ENCODE results near the gene CUEDC1.

The CUEDC1 gene

DNA sequence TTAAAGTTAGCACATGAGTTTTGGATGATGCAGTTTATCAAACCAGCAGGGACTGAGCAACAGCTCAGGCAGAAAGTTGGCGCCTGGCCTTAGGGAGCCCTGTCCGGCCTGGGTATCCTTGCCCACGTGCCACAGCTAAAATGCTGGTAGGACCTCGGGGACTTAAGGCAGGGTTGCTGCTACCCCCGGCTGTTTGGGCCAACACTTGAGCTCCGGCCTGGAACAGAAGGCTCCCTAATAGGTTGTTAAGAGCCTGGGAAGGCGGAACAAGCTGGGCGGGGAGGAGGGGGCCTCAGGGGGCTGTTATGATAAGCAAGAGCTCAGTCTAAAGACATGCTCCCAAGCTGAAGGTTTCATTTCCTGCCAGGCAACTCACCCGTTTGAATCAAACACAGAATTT lies 39.7 kb downstream of the CUEDC1 start:
- Histone ChIP-seq H3K4me3 (replicated peaks; ENCODE audit: insufficient read depth, low read length) (no peak overlapping the region), H3K27me3 (ENCODE audit: insufficient read depth, poor library complexity, severe bottlenecking) (no peaks in the 10 kb centered on the region), H3K27ac (replicated peaks) (no peak overlapping the region)
- no peak for TF ChIP-seq SPI1 (IDR thresholded peaks at IDR 0.05; ENCODE audit: borderline replicate concordance, low read depth)
- TF ChIP-seq, protein P1, sequence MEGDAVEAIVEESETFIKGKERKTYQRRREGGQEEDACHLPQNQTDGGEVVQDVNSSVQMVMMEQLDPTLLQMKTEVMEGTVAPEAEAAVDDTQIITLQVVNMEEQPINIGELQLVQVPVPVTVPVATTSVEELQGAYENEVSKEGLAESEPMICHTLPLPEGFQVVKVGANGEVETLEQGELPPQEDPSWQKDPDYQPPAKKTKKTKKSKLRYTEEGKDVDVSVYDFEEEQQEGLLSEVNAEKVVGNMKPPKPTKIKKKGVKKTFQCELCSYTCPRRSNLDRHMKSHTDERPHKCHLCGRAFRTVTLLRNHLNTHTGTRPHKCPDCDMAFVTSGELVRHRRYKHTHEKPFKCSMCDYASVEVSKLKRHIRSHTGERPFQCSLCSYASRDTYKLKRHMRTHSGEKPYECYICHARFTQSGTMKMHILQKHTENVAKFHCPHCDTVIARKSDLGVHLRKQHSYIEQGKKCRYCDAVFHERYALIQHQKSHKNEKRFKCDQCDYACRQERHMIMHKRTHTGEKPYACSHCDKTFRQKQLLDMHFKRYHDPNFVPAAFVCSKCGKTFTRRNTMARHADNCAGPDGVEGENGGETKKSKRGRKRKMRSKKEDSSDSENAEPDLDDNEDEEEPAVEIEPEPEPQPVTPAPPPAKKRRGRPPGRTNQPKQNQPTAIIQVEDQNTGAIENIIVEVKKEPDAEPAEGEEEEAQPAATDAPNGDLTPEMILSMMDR (IDR thresholded peaks at IDR 0.05; ENCODE audit: insufficient read depth, low read length), result no peak
- TF ChIP-seq, protein P2, sequence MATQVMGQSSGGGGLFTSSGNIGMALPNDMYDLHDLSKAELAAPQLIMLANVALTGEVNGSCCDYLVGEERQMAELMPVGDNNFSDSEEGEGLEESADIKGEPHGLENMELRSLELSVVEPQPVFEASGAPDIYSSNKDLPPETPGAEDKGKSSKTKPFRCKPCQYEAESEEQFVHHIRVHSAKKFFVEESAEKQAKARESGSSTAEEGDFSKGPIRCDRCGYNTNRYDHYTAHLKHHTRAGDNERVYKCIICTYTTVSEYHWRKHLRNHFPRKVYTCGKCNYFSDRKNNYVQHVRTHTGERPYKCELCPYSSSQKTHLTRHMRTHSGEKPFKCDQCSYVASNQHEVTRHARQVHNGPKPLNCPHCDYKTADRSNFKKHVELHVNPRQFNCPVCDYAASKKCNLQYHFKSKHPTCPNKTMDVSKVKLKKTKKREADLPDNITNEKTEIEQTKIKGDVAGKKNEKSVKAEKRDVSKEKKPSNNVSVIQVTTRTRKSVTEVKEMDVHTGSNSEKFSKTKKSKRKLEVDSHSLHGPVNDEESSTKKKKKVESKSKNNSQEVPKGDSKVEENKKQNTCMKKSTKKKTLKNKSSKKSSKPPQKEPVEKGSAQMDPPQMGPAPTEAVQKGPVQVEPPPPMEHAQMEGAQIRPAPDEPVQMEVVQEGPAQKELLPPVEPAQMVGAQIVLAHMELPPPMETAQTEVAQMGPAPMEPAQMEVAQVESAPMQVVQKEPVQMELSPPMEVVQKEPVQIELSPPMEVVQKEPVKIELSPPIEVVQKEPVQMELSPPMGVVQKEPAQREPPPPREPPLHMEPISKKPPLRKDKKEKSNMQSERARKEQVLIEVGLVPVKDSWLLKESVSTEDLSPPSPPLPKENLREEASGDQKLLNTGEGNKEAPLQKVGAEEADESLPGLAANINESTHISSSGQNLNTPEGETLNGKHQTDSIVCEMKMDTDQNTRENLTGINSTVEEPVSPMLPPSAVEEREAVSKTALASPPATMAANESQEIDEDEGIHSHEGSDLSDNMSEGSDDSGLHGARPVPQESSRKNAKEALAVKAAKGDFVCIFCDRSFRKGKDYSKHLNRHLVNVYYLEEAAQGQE (IDR thresholded peaks at IDR 0.05; ENCODE audit: insufficient replicate concordance, low read depth), result no peak
- no peak for TF ChIP-seq GABPA (IDR thresholded peaks at IDR 0.05; ENCODE audit: low read depth)
- no peak for TF ChIP-seq POLR2AphosphoS5 (IDR thresholded peaks at IDR 0.05; ENCODE audit: low read depth)
- DNase-seq (ENCODE audit: low read depth in 1 of 2, low spot score in 1 of 2), result no peak

DNA sequence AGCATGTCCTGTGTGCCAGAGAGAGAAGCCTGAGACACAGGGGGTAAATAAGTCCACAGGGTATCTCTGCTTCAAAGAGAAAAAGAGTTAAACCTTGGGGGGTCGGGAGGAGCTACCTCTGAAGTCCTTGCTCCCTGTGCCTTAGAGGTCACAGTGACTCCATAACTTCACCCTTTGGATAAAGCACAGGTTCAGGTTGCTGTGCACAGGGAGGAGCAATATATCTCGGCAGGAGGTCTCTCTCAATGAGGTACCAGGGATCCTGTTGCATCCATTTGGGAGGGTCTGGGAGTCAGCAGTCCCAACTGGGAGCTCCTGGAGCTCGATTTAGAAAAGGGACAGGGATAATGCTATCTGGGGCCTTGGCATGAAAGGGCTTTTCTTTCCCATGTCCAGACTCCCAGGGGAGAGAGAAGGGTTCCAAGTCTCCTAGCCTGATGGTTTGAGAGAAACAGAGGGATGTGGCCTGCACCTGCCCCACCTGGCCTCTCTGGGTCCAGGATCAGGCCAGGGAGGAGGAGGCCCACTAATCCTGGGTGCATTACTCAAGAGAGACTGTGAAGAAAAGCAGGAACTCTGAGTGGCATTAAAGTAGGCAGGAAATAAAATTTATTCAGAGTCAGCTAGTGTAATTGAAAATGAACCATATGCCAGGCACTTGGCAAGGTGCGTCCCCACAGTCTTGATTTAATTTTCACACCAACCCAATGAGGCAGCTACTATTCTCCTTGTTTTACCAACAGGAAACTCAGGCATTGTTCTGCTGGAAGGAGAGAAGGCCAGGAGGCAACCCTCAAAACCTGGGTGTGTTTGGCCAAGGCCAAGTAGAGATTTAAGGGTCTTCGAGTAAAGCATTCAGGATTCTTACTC lies 40.7 kb downstream of the CUEDC1 start:
- Histone ChIP-seq H3K27ac (replicated peaks) (no peak overlapping the region), H3K27me3 (ENCODE audit: insufficient read depth, poor library complexity, severe bottlenecking) (no peaks in the 10 kb centered on the region), H3K4me3 (replicated peaks; ENCODE audit: insufficient read depth, low read length) (no peak overlapping the region)
- DNase-seq (ENCODE audit: low read depth in 1 of 2, low spot score in 1 of 2), result no peak
- TF ChIP-seq, protein P2 (IDR thresholded peaks at IDR 0.05; ENCODE audit: insufficient replicate concordance, low read depth), result no peak
- TF ChIP-seq POLR2AphosphoS5 (IDR thresholded peaks at IDR 0.05; ENCODE audit: low read depth), result no peak
- TF ChIP-seq, protein P1 (IDR thresholded peaks at IDR 0.05; ENCODE audit: insufficient read depth, low read length), result no peak

DNA sequence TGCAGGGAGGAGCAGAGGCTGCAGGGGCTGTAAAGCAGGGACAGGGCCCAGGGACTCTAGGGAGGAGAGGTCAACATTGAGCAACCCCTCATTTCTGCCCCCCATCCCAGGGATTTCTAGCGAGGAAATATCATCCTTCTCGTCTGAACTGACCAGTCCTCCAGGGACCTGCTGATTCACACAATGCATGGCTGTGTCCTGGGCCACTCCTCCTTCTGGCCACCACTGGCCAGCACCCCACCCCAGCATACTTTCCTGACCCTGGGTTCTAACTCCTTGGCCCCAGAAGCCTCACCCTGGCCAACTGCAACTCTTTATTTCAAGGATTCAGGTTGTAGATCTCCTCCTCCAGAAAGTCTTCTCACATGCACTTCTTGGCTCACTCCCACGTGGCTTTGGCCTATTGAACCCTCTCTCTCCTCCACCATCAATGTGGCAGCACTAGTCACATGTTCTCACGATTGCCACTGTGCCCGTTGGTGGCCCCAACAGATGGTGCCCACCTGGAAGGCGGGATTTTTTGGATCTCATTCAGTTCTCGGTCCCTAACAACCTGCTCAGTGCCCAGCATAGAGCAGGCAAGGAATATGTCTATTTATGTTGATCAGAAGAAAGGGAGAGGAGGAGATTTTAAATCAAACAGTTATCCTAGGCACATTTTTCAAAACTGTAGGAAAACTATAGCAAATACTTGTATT lies 41.5 kb downstream of the CUEDC1 start:
- DNase-seq (ENCODE audit: low read depth in 1 of 2, low spot score in 1 of 2), result no peak
- no peak overlapping the region for H3K27ac ChIP-seq (replicated peaks)
- H3K27me3 ChIP-seq (ENCODE audit: insufficient read depth, poor library complexity, severe bottlenecking), result no peaks in the 10 kb centered on the region
- TF ChIP-seq, protein P2 (IDR thresholded peaks at IDR 0.05; ENCODE audit: insufficient replicate concordance, low read depth), result no peak
- TF ChIP-seq POLR2AphosphoS5 (IDR thresholded peaks at IDR 0.05; ENCODE audit: low read depth) (no peak), GABPA (IDR thresholded peaks at IDR 0.05; ENCODE audit: low read depth) (no peak), SPI1 (IDR thresholded peaks at IDR 0.05; ENCODE audit: borderline replicate concordance, low read depth) (no peak)
- TF ChIP-seq, protein P1 (IDR thresholded peaks at IDR 0.05; ENCODE audit: insufficient read depth, low read length), result no peak
- no peak overlapping the region for H3K4me3 ChIP-seq (replicated peaks; ENCODE audit: insufficient read depth, low read length)

Data from HL-60 (cell line).